IMR-90 (cell line): ENCODE measurements around the gene OVCA2. TPM values are rescaled to one million over a fixed set of nuclear protein-coding genes. Genes with fewer than 3 reads are reported as not detected.

Experiments used
- ATAC-seq: fragments of 200-7000 bp; cut with Tn5 transposase; 2 replicates; pipeline ENCODE4 v1.9.1; 2020; ENCODE audit warnings: low read depth, mild to moderate bottlenecking, moderate library complexity
- BruUV-seq: library from RNA; stranded (reverse); fragments of 400-500 nt; replicated peaks from 2 replicates; lab custom pipeline; 2021; lab: Mats Ljungman, UMichigan
- CTCF ChIA-PET: fragments of 300-600 bp; formaldehyde crosslinking; extraction: SDS; loops from one replicate; lab custom pipeline; 2021; ENCODE audit warnings: antibody characterized with exemption; lab: Yijun Ruan, JAX
- POLR2A ChIA-PET: fragments of 300-600 bp; sonication (Branson Sonifier 250); formaldehyde crosslinking; loops from one replicate; lab custom pipeline; 2022; ENCODE audit warnings: antibody characterized with exemption; ENCODE audit not compliant: unreplicated experiment; lab: Charles Lee
- DNase-seq: peaks from one replicate; pipeline ENCODE4 v3.0.0; 2013
- H2AFZ ChIP-seq: replicated peaks from 2 replicates; pipeline ENCODE3; 2013; ENCODE audit warnings: low read length, mild to moderate bottlenecking; ENCODE audit not compliant: poor library complexity
- H2AK5ac ChIP-seq: 2 replicates; pipeline ENCODE4 v1.6.1; 2013; ENCODE audit warnings: low read depth, low read length, inconsistent platforms
- H2AK9ac ChIP-seq: replicated peaks from 2 replicates; pipeline ENCODE3; 2013; ENCODE audit warnings: mild to moderate bottlenecking, low read depth, low read length, moderate library complexity; ENCODE audit not compliant: poor library complexity
- H2BK120ac ChIP-seq: 2 replicates; pipeline ENCODE4 v1.6.1; 2013; ENCODE audit warnings: low read depth, low read length, inconsistent platforms
- H2BK15ac ChIP-seq: 3 replicates; pipeline ENCODE4 v1.6.1; 2013; ENCODE audit warnings: low read depth, low read length, inconsistent platforms
- H2BK20ac ChIP-seq: 2 replicates; pipeline ENCODE4 v1.6.1; 2013; ENCODE audit warnings: low read depth, mild to moderate bottlenecking, inconsistent platforms, low read length, moderate library complexity
- H2BK5ac ChIP-seq: 2 replicates; pipeline ENCODE4 v1.6.1; 2013; ENCODE audit warnings: mild to moderate bottlenecking, low read depth, low read length, inconsistent platforms; ENCODE audit not compliant: poor library complexity, severe bottlenecking
- H3K14ac ChIP-seq: replicated peaks from 2 replicates; pipeline ENCODE4 v1.6.1; 2013; ENCODE audit warnings: low read depth, low read length, inconsistent platforms
- H3K18ac ChIP-seq: 2 replicates; pipeline ENCODE4 v1.6.1; 2013; ENCODE audit warnings: low read depth, low read length, control low read depth
- H3K23ac ChIP-seq: 2 replicates; pipeline ENCODE4 v1.6.1; 2013; ENCODE audit warnings: low read depth, low read length, inconsistent platforms
- H3K27ac ChIP-seq: 2 replicates; pipeline ENCODE4 v1.5.1; 2013; ENCODE audit warnings: mild to moderate bottlenecking, control low read depth, low read length; ENCODE audit not compliant: insufficient read depth
- H3K27me3 ChIP-seq: 2 replicates; pipeline ENCODE4 v1.6.1; 2013; ENCODE audit warnings: low read length; ENCODE audit not compliant: control insufficient read depth, insufficient read depth
- H3K36me3 ChIP-seq: 2 replicates; pipeline ENCODE4 v1.6.1; 2013; ENCODE audit warnings: low read length, mixed read lengths; ENCODE audit not compliant: control insufficient read depth, insufficient read depth
- H3K4ac ChIP-seq: 2 replicates; pipeline ENCODE4 v1.6.1; 2013; ENCODE audit warnings: low read depth, low read length, inconsistent platforms
- H3K4me1 ChIP-seq: 2 replicates; pipeline ENCODE4 v1.6.1; 2013; ENCODE audit warnings: low read length, mixed read lengths; ENCODE audit not compliant: control insufficient read depth, insufficient read depth
- H3K4me2 ChIP-seq: 2 replicates; pipeline ENCODE4 v1.6.1; 2013; ENCODE audit warnings: low read depth, mild to moderate bottlenecking, control low read depth, low read length, moderate library complexity
- H3K4me3 ChIP-seq: 2 replicates; pipeline ENCODE4 v1.5.1; 2013; ENCODE audit warnings: low read depth, mild to moderate bottlenecking, control low read depth, low read length, moderate library complexity; ENCODE audit not compliant: insufficient read depth
- H3K56ac ChIP-seq: 2 replicates; pipeline ENCODE4 v1.6.1; 2013; ENCODE audit warnings: low read length, inconsistent platforms; ENCODE audit not compliant: insufficient read depth; ENCODE audit errors: extremely low read depth
- H3K79me1 ChIP-seq, 2 experiments: 2 replicates each; pipeline ENCODE4 v1.6.1; 2013; ENCODE audit warnings: low read length in 2 of 2, inconsistent platforms in 1 of 2, low read depth in 1 of 2
- H3K9ac ChIP-seq: 2 replicates; pipeline ENCODE4 v1.6.1; 2013; ENCODE audit warnings: low read depth, low read length, control low read depth
- H3K9me1 ChIP-seq: 2 replicates; pipeline ENCODE4 v1.6.1; 2013; ENCODE audit warnings: low read length, inconsistent platforms; ENCODE audit not compliant: insufficient read depth
- H3K9me3 ChIP-seq: 2 replicates; pipeline ENCODE4 v1.6.1; 2013; ENCODE audit warnings: low read length; ENCODE audit not compliant: control insufficient read depth, insufficient read depth
- H4K20me1 ChIP-seq: 2 replicates; pipeline ENCODE4 v1.6.1; 2013; ENCODE audit warnings: low read length, inconsistent platforms; ENCODE audit not compliant: insufficient read depth
- H4K5ac ChIP-seq: 2 replicates; pipeline ENCODE4 v1.6.1; 2013; ENCODE audit warnings: mild to moderate bottlenecking, low read depth, low read length, control low read depth
- H4K8ac ChIP-seq, 2 experiments: 2 replicates each; pipeline ENCODE4 v1.6.1; 2013; ENCODE audit warnings: low read depth in 2 of 2, low read length in 2 of 2, control low read depth in 1 of 2, inconsistent platforms in 1 of 2
- H4K91ac ChIP-seq: 2 replicates; pipeline ENCODE4 v1.6.1; 2013; ENCODE audit warnings: low read depth, low read length, inconsistent platforms; ENCODE audit not compliant: insufficient read depth
- BHLHE40 ChIP-seq: fragments of 150-350 bp; IDR thresholded peaks from 2 replicates; pipeline ENCODE4 v1.6.1; 2016; ENCODE audit warnings: mild to moderate bottlenecking, low read depth, low read length
- CEBPB ChIP-seq: IDR thresholded peaks from 2 replicates; pipeline ENCODE4 v1.6.1; 2012; ENCODE audit warnings: low read depth, low read length, improper control_type of control experiment
- CHD1 ChIP-seq: IDR thresholded peaks from 2 replicates; pipeline ENCODE4 v1.6.1; 2012; ENCODE audit warnings: low read depth, low read length, improper control_type of control experiment
- FOS ChIP-seq: fragments of 150-350 bp; IDR thresholded peaks from 2 replicates; pipeline ENCODE4 v1.6.1; 2016; ENCODE audit warnings: low read depth, low read length
- MAFK ChIP-seq: IDR thresholded peaks from 2 replicates; pipeline ENCODE4 v1.6.1; 2012; ENCODE audit warnings: low read depth, low read length, improper control_type of control experiment
- MAZ ChIP-seq: IDR thresholded peaks from 2 replicates; pipeline ENCODE4 v1.6.1; 2012; ENCODE audit warnings: low read depth, mild to moderate bottlenecking, low read length, improper control_type of control experiment, moderate library complexity, borderline replicate concordance
- MXI1 ChIP-seq: IDR thresholded peaks from 2 replicates; pipeline ENCODE4 v1.6.1; 2012; ENCODE audit warnings: low read depth, mild to moderate bottlenecking, low read length, moderate library complexity, borderline replicate concordance
- NFE2L2 ChIP-seq: fragments of 150-350 bp; IDR thresholded peaks from 2 replicates; pipeline ENCODE4 v1.6.1; 2016; ENCODE audit warnings: low read depth, mild to moderate bottlenecking, low read length
- POLR2A ChIP-seq: IDR thresholded peaks from 2 replicates; pipeline ENCODE4 v1.6.1; 2012; ENCODE audit warnings: mild to moderate bottlenecking, low read depth, low read length
- RAD21 ChIP-seq: IDR thresholded peaks from 2 replicates; pipeline ENCODE4 v1.6.1; 2012; ENCODE audit warnings: low read length, improper control_type of control experiment
- RCOR1 ChIP-seq: IDR thresholded peaks from 2 replicates; pipeline ENCODE4 v1.6.1; 2012; ENCODE audit warnings: mild to moderate bottlenecking, low read length, improper control_type of control experiment; ENCODE audit not compliant: insufficient replicate concordance
- RFX5 ChIP-seq: IDR thresholded peaks from 2 replicates; pipeline ENCODE4 v1.8.0; 2012; ENCODE audit warnings: low read depth, mild to moderate bottlenecking, low read length, moderate library complexity
- SMC3 ChIP-seq: fragments of 150-350 bp; IDR thresholded peaks from 2 replicates; pipeline ENCODE4 v1.6.1; 2016; ENCODE audit warnings: low read depth, mild to moderate bottlenecking, antibody characterized with exemption, low read length, moderate library complexity
- WGBS, 2 experiments: methylation state at CpG; one replicate each; pipeline versions ENCODE4 v1.1.5 to v1.1.7; 2013; ENCODE audit warnings: missing lambda C conversion rate in 2 of 2; ENCODE audit not compliant: insufficient read length in 1 of 2; ENCODE audit errors: extremely low coverage in 2 of 2; 5-methylcytosine and 5-hydroxymethylcytosine counted together
- dilution Hi-C: fragments of 300-500 bp; cut with HindIII; formaldehyde crosslinking; loops from one replicate; pipeline ENCODE4 v1.14.3; 2018; ENCODE audit warnings: low sequenced_read_pairs; ENCODE audit not compliant: unreplicated experiment
- in situ Hi-C: fragments of 300-500 bp; cut with MboI; formaldehyde crosslinking; loops from 3 replicates; pipeline ENCODE4 v1.14.3; 2019; ENCODE audit warnings: low sequenced_read_pairs, inconsistent platforms, mixed read lengths
- intact Hi-C: fragments of 100-400 bp; cut with micrococcal nuclease; formaldehyde crosslinking; loops from 2 replicates; pipeline ENCODE4 v1.10.0; 2022
- polyA plus RNA-seq, 3 experiments: library from polyadenylated mRNA; depleted of rRNA; stranded (reverse); fragments of >200 nt; gene quantifications; 2 replicates each; pipeline ENCODE4 v1.2.3, GENCODE V29; 2012; ENCODE audit warnings: low replicate concordance in 1 of 3
- total RNA-seq: library from RNA; depleted of rRNA; stranded (reverse); fragments of >200 nt; gene quantifications from 2 replicates; pipeline ENCODE4 v1.2.3, GENCODE V29; 2012
- TF ChIP-seq, protein P1 (sequence below): fragments of 150-350 bp; IDR thresholded peaks from 2 replicates; pipeline ENCODE4 v1.6.1; 2017; ENCODE audit warnings: mild to moderate bottlenecking, antibody characterized with exemption, low read length, low read depth
- TF ChIP-seq, protein P2 (sequence below): conservative IDR thresholded peaks from 2 replicates; pipeline ENCODE4 v1.5.1; 2012; ENCODE audit warnings: mild to moderate bottlenecking, low read depth, low read length, improper control_type of control experiment
- TF ChIP-seq, protein P3 (sequence below): fragments of 150-350 bp; IDR thresholded peaks from 2 replicates; pipeline ENCODE4 v1.6.1; 2016; ENCODE audit warnings: low read depth, mild to moderate bottlenecking, low read length, moderate library complexity, borderline replicate concordance

Gene OVCA2
- total and polyA plus RNA-seq, 2 of the 4 experiments (the other 2 are of a cell fraction), result 38.7 to 46.9 TPM

DNA sequence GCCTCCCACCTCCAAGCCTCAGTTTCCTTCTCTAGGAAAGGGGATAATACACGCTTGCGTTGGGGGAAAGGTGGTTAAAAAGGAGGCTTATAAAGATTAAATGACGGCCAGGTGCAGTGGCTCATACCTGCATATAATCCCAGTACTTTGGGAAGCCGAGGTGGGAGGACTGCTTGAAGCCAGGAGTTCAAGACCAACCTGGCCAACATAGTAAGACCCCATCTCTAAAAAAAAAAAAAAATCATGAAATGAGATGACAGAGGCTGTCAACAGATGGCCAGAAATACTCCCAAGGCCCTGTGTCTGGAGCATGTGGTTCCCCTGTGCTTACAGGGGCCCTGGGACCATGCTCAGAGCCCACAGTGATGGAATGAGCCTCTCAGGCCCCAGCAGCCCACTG, 47.1 kb upstream of the OVCA2 start:
- BruUV-seq, result no TSS peak
- no peak overlapping the region for H3K4me3 ChIP-seq
- dilution Hi-C loops (no loop called here), intact Hi-C loops (no loop called here), in situ Hi-C loops (no loop called here)
- peaks cover 7% of the 10 kb centered on the region for H3K4me1 ChIP-seq
- no peaks in the 10 kb centered on the region; the same call in 1 of the 2 replicates for H3K9me1 ChIP-seq
- no CpG with 5 or more reads among the region's 4 CpGs for WGBS, 2 experiments
- H4K91ac ChIP-seq, result no peak overlapping the region
- H3K14ac ChIP-seq, result no peak overlapping the region
- H3K9ac ChIP-seq, result no peak overlapping the region
- no peak for DNase-seq
- H3K27ac ChIP-seq, result no peak overlapping the region
- no peak overlapping the region for H2AK9ac ChIP-seq
- H4K5ac ChIP-seq, result no peak overlapping the region
- no peak overlapping the region for H2BK15ac ChIP-seq
- H3K79me1 ChIP-seq, result no peaks in the 10 kb centered on the region
- no peak overlapping the region for H2BK5ac ChIP-seq
- H3K9me3 ChIP-seq, result no peaks in the 10 kb centered on the region
- peaks cover 17% of the 10 kb centered on the region for H3K27me3 ChIP-seq
- no peak overlapping the region for H2AFZ ChIP-seq
- no peak for ATAC-seq
- no peak overlapping the region for H3K4me2 ChIP-seq
- H2BK20ac ChIP-seq, result no peak overlapping the region
- no peaks in the 10 kb centered on the region for H4K20me1 ChIP-seq
- H2BK120ac ChIP-seq, result no peak overlapping the region
- no peak overlapping the region for H4K8ac ChIP-seq
- H2AK5ac ChIP-seq, result no peak overlapping the region
- H3K18ac ChIP-seq, result no peak overlapping the region
- no peaks in the 10 kb centered on the region for H3K36me3 ChIP-seq
- no peak overlapping the region for H3K56ac ChIP-seq
- CTCF ChIA-PET, result no interaction called here
- POLR2A ChIA-PET, result no interaction called here
- TF ChIP-seq, protein P1, sequence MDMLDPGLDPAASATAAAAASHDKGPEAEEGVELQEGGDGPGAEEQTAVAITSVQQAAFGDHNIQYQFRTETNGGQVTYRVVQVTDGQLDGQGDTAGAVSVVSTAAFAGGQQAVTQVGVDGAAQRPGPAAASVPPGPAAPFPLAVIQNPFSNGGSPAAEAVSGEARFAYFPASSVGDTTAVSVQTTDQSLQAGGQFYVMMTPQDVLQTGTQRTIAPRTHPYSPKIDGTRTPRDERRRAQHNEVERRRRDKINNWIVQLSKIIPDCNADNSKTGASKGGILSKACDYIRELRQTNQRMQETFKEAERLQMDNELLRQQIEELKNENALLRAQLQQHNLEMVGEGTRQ, result no peak
- TF ChIP-seq RFX5, result no peak
- TF ChIP-seq, protein P2, sequence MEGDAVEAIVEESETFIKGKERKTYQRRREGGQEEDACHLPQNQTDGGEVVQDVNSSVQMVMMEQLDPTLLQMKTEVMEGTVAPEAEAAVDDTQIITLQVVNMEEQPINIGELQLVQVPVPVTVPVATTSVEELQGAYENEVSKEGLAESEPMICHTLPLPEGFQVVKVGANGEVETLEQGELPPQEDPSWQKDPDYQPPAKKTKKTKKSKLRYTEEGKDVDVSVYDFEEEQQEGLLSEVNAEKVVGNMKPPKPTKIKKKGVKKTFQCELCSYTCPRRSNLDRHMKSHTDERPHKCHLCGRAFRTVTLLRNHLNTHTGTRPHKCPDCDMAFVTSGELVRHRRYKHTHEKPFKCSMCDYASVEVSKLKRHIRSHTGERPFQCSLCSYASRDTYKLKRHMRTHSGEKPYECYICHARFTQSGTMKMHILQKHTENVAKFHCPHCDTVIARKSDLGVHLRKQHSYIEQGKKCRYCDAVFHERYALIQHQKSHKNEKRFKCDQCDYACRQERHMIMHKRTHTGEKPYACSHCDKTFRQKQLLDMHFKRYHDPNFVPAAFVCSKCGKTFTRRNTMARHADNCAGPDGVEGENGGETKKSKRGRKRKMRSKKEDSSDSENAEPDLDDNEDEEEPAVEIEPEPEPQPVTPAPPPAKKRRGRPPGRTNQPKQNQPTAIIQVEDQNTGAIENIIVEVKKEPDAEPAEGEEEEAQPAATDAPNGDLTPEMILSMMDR, result no peak
- TF ChIP-seq RAD21, result no peak
- no peak for TF ChIP-seq FOS
- no peak for TF ChIP-seq BHLHE40
- TF ChIP-seq MAFK, result no peak
- TF ChIP-seq MXI1, result no peak
- no peak for TF ChIP-seq SMC3
- no peak for TF ChIP-seq MAZ
- TF ChIP-seq CHD1, result no peak
- TF ChIP-seq POLR2A, result no peak
- TF ChIP-seq RCOR1, result no peak
- no peak for TF ChIP-seq CEBPB
- no peak for TF ChIP-seq NFE2L2
- TF ChIP-seq, protein P3, sequence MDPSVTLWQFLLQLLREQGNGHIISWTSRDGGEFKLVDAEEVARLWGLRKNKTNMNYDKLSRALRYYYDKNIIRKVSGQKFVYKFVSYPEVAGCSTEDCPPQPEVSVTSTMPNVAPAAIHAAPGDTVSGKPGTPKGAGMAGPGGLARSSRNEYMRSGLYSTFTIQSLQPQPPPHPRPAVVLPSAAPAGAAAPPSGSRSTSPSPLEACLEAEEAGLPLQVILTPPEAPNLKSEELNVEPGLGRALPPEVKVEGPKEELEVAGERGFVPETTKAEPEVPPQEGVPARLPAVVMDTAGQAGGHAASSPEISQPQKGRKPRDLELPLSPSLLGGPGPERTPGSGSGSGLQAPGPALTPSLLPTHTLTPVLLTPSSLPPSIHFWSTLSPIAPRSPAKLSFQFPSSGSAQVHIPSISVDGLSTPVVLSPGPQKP, result no peak
- H3K4ac ChIP-seq, result no peak overlapping the region
- H3K23ac ChIP-seq, result no peak overlapping the region
